IPS-18a (cell line): ENCODE measurements around the gene HDAC5.

Source experiments
- H3K27ac ChIP-seq: one replicate; pipeline ENCODE4 v1.5.1; 2013; ENCODE audit warnings: low read length
- H3K27me3 ChIP-seq: one replicate; pipeline ENCODE4 v1.6.1; 2013; ENCODE audit warnings: mild to moderate bottlenecking, low read length; ENCODE audit not compliant: control insufficient read depth, insufficient read depth
- H3K36me3 ChIP-seq: one replicate; pipeline ENCODE4 v1.6.1; 2013; ENCODE audit warnings: low read depth, low read length; ENCODE audit not compliant: control insufficient read depth
- H3K4me1 ChIP-seq: one replicate; pipeline ENCODE4 v1.6.1; 2013; ENCODE audit warnings: low read depth, low read length; ENCODE audit not compliant: control insufficient read depth
- H3K4me3 ChIP-seq: one replicate; pipeline ENCODE4 v1.5.1; 2013; ENCODE audit warnings: low read length
- H3K9ac ChIP-seq: one replicate; pipeline ENCODE4 v1.6.1; 2013; ENCODE audit warnings: mild to moderate bottlenecking, low read length, moderate library complexity
- H3K9me3 ChIP-seq: one replicate; pipeline ENCODE4 v1.6.1; 2013; ENCODE audit warnings: low read depth, low read length; ENCODE audit not compliant: control insufficient read depth

Gene HDAC5

DNA sequence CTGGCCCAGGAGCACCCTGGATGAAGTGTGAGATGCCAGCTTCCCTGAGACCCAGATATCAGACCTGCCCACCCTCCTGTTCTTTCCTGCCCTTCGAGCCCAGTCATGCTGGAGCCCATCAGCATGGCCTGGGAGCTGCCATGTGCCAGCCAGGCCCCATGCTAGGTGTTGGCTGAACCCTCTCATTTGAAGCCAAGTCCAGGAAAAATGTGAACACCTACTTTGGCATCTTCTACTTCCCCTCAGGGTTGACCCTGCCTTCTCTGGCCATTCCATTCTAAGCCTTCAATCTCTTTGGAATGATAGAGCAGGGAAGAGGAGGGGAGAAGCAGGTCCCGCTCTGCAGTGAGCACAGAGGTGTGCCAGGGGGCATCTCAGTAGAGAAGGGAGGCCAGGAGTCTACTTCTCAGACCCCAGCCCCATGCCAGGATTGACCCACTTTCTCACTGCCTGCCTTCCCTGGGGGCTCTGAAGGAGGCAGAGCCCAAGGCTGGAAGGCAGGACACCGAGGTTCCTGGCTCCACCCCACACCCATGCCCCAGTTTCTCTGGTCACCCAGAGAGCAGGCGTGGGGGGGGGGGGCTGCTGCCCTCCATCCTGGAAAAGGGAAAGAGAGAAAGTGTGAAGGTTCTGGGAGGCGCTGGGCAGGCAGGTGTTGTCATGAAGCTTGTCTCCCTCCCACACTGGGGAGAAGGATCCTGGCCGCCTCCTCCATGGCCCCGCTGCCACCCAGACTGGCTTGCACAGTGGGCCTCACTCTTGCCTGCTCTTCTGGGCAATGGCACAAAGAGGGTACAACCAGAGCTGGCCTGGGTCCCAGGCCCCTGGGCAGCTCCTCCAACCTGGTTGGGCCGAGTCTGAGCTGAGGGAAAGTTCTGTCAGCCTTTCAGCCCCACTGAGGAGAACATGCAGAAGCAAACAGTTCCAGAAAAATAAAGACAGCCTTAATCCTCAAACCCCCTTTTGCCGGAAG lies 9.3 kb downstream of the HDAC5 start:
- H3K36me3 ChIP-seq: no peaks in the 10 kb centered on the region
- no peaks in the 10 kb centered on the region for H3K9me3 ChIP-seq
- H3K27ac ChIP-seq: no peak overlapping the region
- H3K4me1 ChIP-seq: peaks cover 15% of the 10 kb centered on the region
- no peak overlapping the region for H3K9ac ChIP-seq
- H3K27me3 ChIP-seq: no peaks in the 10 kb centered on the region
- H3K4me3 ChIP-seq: no peak overlapping the region

DNA sequence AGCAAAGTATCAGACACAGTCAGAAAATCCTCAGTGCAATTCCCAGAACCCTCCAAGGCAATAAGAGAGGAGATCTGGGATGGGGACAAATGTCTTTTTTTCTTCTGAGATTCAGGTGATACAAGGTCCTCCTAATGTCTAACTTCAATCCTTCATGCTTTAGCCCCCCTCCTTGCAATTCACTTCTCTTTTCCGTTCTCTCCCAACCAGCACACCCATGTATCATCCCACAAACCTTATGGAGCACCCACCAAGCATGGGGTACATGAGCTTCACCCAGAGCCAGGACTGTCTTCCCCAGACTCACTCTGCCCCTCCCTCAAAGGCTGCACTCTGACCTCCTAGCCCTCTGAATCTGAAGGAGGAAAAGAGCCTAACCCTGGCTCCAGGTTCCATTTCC lies 10.1 kb downstream of the HDAC5 start:
- H3K4me1 ChIP-seq: peaks cover 14% of the 10 kb centered on the region
- no peak overlapping the region for H3K27ac ChIP-seq
- H3K9ac ChIP-seq: no peak overlapping the region
- H3K4me3 ChIP-seq: no peak overlapping the region
- H3K36me3 ChIP-seq: no peaks in the 10 kb centered on the region
- no peaks in the 10 kb centered on the region for H3K27me3 ChIP-seq
- no peaks in the 10 kb centered on the region for H3K9me3 ChIP-seq

- Histone ChIP-seq H3K4me1 (peaks cover 12% of the 10 kb centered on the region), H3K36me3 (no peaks in the 10 kb centered on the region), H3K9ac (no peak overlapping the region), H3K27ac (no peak overlapping the region), H3K4me3 (no peak overlapping the region), H3K9me3 (no peaks in the 10 kb centered on the region), H3K27me3 (no peaks in the 10 kb centered on the region)
Measured at GRCh38 chr17:44112284-44113280, 10.9 kb downstream of the HDAC5 start.

- Histone ChIP-seq H3K27me3 (no peaks in the 10 kb centered on the region), H3K9me3 (no peaks in the 10 kb centered on the region), H3K36me3 (no peaks in the 10 kb centered on the region), H3K27ac (no peak overlapping the region), H3K4me3 (peak overlapping the region; percentile 42), H3K4me1 (peaks cover 12% of the 10 kb centered on the region), H3K9ac (no peak overlapping the region)
Measured at GRCh38 chr17:44111777-44112176, 11.7 kb downstream of the HDAC5 start.

GRCh38 chr17:44110823-44111633 lies 12.4 kb downstream of the HDAC5 start:
- H3K9ac ChIP-seq: no peak overlapping the region
- peaks cover 12% of the 10 kb centered on the region for H3K4me1 ChIP-seq

DNA sequence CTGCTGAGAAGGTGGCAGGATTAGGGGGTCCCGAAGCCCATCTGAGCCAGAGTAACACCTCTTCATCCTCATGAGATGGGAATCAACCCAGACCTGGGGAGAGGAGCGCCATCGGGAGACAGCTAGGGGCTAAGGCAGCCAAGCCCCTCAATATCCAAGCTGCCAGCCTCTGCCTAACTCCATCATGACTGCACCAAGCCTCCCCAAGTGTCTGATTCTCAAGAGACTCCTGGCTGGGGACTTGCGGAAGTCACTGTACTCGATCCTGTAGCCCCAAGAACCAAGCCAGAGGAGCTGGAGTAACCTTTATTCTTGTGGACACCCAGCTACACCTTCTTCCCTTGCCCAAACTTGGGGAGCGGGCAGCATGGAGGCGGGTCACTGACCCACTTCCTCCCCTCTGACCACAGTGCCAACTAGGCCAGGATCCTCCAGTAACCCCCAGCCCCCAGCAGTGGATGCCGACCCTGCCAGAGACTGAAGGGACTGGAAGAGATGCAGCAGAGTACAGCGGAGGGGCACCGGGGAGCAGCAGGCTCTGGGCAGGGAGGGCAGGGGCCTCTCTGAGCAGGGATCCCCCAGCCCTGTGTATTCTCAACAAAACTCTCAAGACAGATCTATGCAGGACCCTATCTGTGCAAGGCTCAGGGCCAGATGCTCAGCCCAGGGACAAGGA lies 13.3 kb downstream of the HDAC5 start:
- Histone ChIP-seq H3K4me1 (peaks cover 12% of the 10 kb centered on the region), H3K36me3 (no peaks in the 10 kb centered on the region), H3K9ac (no peak overlapping the region), H3K27ac (no peak overlapping the region), H3K9me3 (no peaks in the 10 kb centered on the region), H3K4me3 (no peak overlapping the region), H3K27me3 (no peaks in the 10 kb centered on the region)

More at GRCh38 chr17:44110823-44111633, 12.4 kb downstream of the HDAC5 start:
- Histone ChIP-seq H3K27me3 (no peaks in the 10 kb centered on the region), H3K4me3 (peak overlapping the region; percentile 42), H3K27ac (no peak overlapping the region), H3K9me3 (no peaks in the 10 kb centered on the region), H3K36me3 (no peaks in the 10 kb centered on the region)

GRCh38 chr17:44109312-44109630 lies 14.2 kb downstream of the HDAC5 start:
- Histone ChIP-seq H3K9me3 (no peaks in the 10 kb centered on the region), H3K9ac (no peak overlapping the region), H3K4me1 (peaks cover 12% of the 10 kb centered on the region), H3K36me3 (no peaks in the 10 kb centered on the region), H3K4me3 (no peak overlapping the region), H3K27me3 (no peaks in the 10 kb centered on the region), H3K27ac (no peak overlapping the region)

GRCh38 chr17:44108440-44109311 lies 14.8 kb downstream of the HDAC5 start:
- Histone ChIP-seq H3K4me3 (no peak overlapping the region), H3K27me3 (no peaks in the 10 kb centered on the region), H3K4me1 (peaks cover 12% of the 10 kb centered on the region), H3K9me3 (no peaks in the 10 kb centered on the region), H3K36me3 (no peaks in the 10 kb centered on the region), H3K27ac (no peak overlapping the region), H3K9ac (no peak overlapping the region)

DNA sequence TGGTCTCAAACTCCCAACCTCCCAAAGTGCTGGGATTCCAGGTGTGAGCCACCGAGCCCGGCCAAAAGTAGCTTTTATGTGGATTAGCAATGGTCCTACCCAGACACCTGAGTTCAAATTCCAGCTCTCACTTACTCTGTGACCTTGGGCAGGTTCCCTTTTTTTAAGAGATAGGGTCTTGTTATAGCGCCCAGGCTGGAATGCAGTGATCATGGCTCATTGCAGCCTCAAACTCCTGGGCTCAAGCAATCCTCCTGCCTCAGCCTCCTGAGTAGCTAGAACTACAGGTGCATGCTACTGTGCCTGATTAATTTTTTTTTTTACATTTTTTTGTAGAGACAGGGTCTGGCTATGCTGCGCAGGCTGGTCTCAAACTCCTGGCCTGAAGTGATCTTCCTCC lies 16.6 kb downstream of the HDAC5 start:
- H3K27me3 ChIP-seq: no peaks in the 10 kb centered on the region
- H3K9me3 ChIP-seq: no peaks in the 10 kb centered on the region
- peaks cover 14% of the 10 kb centered on the region for H3K4me1 ChIP-seq
- no peaks in the 10 kb centered on the region for H3K36me3 ChIP-seq
- no peak overlapping the region for H3K9ac ChIP-seq
- no peak overlapping the region for H3K27ac ChIP-seq
- no peak overlapping the region for H3K4me3 ChIP-seq

DNA sequence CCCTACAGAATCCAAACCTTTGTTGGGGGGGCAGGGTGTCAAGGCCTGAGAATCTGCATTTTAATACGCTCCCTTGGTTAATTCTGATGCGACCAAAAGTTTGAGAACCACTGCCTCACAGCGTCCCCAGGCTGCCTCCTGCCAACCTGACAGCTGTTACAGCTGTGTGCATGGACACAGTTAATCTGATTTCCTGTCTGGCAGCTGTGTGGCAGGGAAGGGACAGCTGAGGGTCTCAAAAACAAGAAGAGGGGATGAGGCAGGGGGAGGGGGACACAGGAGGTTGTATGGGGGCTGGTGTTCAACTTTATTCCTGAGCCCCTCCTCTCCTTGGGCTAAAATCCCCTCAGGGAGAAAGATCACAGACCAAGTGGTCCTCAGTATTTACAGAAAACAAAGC lies 17.5 kb downstream of the HDAC5 start:
- Histone ChIP-seq H3K4me3 (no peak overlapping the region), H3K9ac (no peak overlapping the region), H3K27ac (no peak overlapping the region), H3K4me1 (peaks cover 9% of the 10 kb centered on the region), H3K9me3 (no peaks in the 10 kb centered on the region), H3K36me3 (no peaks in the 10 kb centered on the region), H3K27me3 (no peaks in the 10 kb centered on the region)
